Skeletal muscle satellite cell (primary cell): ENCODE data around the gene S100PBP.

Source experiments
- H3K27me3 ChIP-seq: 2 replicates; pipeline ENCODE4 v1.7.0; 2013; ENCODE audit warnings: low read length; ENCODE audit not compliant: control insufficient read depth, insufficient read depth
- H3K36me3 ChIP-seq: 2 replicates; pipeline ENCODE4 v1.7.0; 2013; ENCODE audit warnings: mild to moderate bottlenecking, control low read depth, low read length; ENCODE audit not compliant: insufficient read depth
- H3K4me1 ChIP-seq: 2 replicates; pipeline ENCODE4 v1.7.0; 2013; ENCODE audit warnings: low read length; ENCODE audit not compliant: control insufficient read depth, insufficient read depth
- H3K4me2 ChIP-seq: 2 replicates; pipeline ENCODE4 v1.7.0; 2013; ENCODE audit warnings: mild to moderate bottlenecking, low read length
- H3K4me3 ChIP-seq: 2 replicates; pipeline ENCODE4 v1.7.0; 2013; ENCODE audit warnings: low read length
- H3K9ac ChIP-seq: 2 replicates; pipeline ENCODE4 v1.7.0; 2013; ENCODE audit warnings: mild to moderate bottlenecking, low read depth, low read length, moderate library complexity
- H3K9me3 ChIP-seq: replicated peaks from 2 replicates; pipeline ENCODE4 v1.7.0; 2013; ENCODE audit warnings: mild to moderate bottlenecking, control low read depth, low read length

S100PBP gene

DNA sequence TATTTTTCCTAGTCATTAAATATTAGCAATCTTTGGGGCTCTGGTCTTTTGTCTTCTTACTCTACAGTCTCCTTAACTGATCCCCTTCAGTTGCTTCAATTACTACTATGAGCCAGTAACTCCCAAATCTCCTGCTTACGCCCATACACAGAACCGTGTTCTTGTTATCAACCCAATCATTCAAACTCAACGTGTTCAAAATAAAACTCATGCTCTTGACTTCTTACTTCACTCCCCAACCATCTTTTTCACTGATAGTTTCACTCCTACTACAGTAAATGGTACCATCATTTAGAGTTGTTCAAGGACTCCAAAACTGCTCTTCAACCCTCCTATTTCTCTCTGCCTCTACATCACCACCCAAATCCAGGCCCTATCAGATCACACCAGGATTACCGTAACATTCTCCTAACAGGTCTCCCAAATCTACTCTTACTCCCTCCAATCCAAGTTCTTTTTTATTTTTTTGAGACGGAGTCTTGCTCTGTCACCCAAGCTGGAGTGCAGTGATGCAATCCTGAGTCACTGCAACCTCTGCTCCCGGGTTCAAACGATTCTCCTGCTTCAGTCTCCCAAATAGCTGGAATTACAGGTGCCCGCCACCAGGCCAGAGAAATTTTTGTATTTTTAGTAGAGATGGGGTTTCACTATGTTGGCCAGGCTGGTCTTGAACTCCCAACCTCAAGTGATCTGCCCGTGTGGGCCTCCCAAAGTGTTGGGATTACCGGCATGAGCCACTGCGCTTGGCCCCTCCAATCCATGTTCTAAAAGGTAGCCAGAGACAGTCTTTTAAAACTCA, 3.3 kb upstream of the S100PBP start:
- Histone ChIP-seq H3K9me3 (no peaks in the 10 kb centered on the region), H3K4me2 (peak overlapping the region; percentile 79), H3K4me3 (no peak overlapping the region), H3K4me1 (peaks cover 26% of the 10 kb centered on the region), H3K9ac (no peak overlapping the region), H3K27me3 (no peaks in the 10 kb centered on the region), H3K36me3 (peaks cover 18% of the 10 kb centered on the region)

GRCh38 chr1:32816676-32817158, 736 bp upstream of the S100PBP start:
- H3K9ac ChIP-seq = peak overlapping the region; percentile 96
- peaks cover 3% of the 10 kb centered on the region for H3K36me3 ChIP-seq
- H3K4me2 ChIP-seq = peak overlapping the region; percentile 79
- H3K4me1 ChIP-seq = peaks cover 26% of the 10 kb centered on the region
- H3K4me3 ChIP-seq = peak overlapping the region; percentile 95
- no peaks in the 10 kb centered on the region for H3K27me3 ChIP-seq
- no peaks in the 10 kb centered on the region for H3K9me3 ChIP-seq

GRCh38 chr1:32817815-32818786, 648 bp downstream of the S100PBP start:
- peaks cover 26% of the 10 kb centered on the region for H3K4me1 ChIP-seq
- H3K4me2 ChIP-seq = peak overlapping the region; percentile 95
- peaks cover 8% of the 10 kb centered on the region for H3K36me3 ChIP-seq
- peak overlapping the region; percentile 96 for H3K9ac ChIP-seq
- peak overlapping the region; percentile 95 for H3K4me3 ChIP-seq
- no peaks in the 10 kb centered on the region for H3K9me3 ChIP-seq
- no peaks in the 10 kb centered on the region for H3K27me3 ChIP-seq

- no peaks in the 10 kb centered on the region for H3K9me3 ChIP-seq
- peak overlapping the region; percentile 95 for H3K4me2 ChIP-seq
- H3K9ac ChIP-seq = peak overlapping the region; percentile 96
- H3K27me3 ChIP-seq = no peaks in the 10 kb centered on the region
- H3K4me3 ChIP-seq = peak overlapping the region; percentile 95
- peaks cover 8% of the 10 kb centered on the region for H3K36me3 ChIP-seq
- H3K4me1 ChIP-seq = peaks cover 24% of the 10 kb centered on the region
Observed at GRCh38 chr1:32818804-32819541, 1.5 kb downstream of the S100PBP start.

DNA sequence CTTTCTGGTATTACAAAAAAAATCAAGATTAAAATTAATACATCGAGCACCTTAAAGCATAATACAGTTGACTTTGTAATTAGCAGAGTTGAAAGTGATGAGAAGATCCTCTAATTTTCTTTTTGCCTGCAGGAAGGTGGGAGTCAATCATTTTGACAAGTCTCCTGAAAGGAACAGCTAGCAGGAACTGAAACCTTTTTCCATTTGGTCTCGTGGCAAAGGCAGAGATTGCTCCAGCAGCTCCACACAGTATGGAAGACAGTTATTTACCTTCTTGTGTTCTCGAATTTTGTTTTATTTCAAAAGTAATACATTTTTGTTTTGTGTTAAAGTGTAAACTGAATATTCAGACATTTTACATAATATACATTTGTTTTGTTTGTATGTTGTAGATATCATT, 7.7 kb downstream of the S100PBP start:
- H3K9ac ChIP-seq = no peak overlapping the region
- H3K9me3 ChIP-seq = no peaks in the 10 kb centered on the region
- H3K4me2 ChIP-seq = no peak overlapping the region
- H3K4me1 ChIP-seq = no peaks in the 10 kb centered on the region
- peaks cover 48% of the 10 kb centered on the region for H3K36me3 ChIP-seq
- H3K27me3 ChIP-seq = no peaks in the 10 kb centered on the region
- no peak overlapping the region for H3K4me3 ChIP-seq

GRCh38 chr1:32828341-32828740, 10.9 kb downstream of the S100PBP start:
- H3K36me3 ChIP-seq = peaks cover 68% of the 10 kb centered on the region
- H3K9me3 ChIP-seq = no peaks in the 10 kb centered on the region
- no peaks in the 10 kb centered on the region for H3K27me3 ChIP-seq
- H3K9ac ChIP-seq = no peak overlapping the region
- H3K4me1 ChIP-seq = no peaks in the 10 kb centered on the region
- no peak overlapping the region for H3K4me2 ChIP-seq
- H3K4me3 ChIP-seq = no peak overlapping the region

DNA sequence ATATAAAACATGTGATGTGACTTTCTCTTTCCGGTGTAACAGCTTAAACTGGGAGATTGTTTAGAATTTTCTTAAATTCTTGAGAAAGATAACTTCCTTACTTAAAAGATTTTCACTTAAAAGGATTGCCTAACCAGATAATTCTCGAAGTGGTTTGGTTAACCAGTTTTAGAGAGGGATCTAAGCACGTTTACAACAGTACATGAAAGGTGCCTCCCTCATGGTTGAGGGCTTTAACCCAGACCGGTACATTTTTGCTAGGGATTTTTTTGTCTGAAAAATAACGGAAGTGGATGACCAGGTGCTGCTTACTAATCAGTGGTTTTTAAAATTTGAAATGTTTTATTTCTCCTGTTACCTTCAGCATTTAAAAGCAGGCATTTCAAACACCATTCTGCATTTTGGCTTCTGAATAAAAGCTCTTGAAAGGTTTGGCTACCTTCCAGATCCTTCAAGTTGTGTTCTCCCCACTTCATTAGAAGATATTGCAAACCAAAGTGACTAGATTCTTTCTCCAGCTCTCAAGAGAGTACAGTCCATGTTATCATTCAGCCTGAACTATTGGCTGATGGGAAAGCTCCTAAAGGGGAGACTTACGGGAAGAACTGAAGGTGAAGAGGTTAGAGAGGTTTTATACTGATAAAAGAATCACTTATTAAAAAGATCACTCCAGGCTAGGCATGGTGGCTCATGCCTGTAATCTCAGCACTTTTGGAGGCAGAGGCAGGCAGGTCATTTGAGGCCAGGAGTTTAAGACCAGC, 12.8 kb downstream of the S100PBP start:
- H3K9me3 ChIP-seq = no peaks in the 10 kb centered on the region
- no peaks in the 10 kb centered on the region for H3K4me1 ChIP-seq

GRCh38 chr1:32831878-32832277, 14.4 kb downstream of the S100PBP start:
- H3K27me3 ChIP-seq = no peaks in the 10 kb centered on the region

More for the DNA sequence above, 12.8 kb downstream of the S100PBP start:
- H3K36me3 ChIP-seq = peaks cover 68% of the 10 kb centered on the region
- H3K4me2 ChIP-seq = no peak overlapping the region
- H3K9ac ChIP-seq = no peak overlapping the region
- H3K27me3 ChIP-seq = no peaks in the 10 kb centered on the region
- H3K4me3 ChIP-seq = no peak overlapping the region

DNA sequence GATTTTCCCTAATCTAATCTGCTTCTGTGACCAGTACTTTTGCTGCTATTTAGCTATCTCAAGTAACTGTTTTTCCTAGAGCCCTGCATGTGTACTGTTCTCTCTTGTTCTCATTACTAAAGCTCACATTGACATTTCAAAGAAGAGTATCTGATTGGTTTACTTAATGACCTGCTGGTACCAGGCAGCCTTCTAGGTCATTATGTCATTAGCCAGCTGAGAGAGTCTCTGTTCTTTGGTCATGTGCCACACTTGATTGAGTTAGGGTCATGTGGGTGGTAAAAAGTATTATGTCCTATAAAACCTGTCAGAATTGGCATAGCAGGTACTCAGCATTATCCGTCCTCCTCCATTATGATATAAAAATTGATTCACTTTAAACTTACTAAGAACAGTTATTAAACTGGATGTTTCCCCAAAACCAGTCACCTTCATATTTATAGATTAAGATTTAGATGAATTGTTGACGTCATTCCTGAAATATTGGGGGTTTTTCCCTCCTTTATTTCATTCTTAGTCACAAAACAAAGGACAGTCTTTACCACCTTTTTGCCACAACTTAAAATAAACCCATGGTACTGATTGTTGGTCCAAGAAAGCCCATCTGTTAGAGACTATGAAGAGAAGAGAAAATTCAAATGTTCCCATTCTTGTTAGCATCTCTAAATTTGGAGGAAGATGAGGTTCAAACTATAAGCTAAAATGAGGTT, 31.1 kb downstream of the S100PBP start:
- Histone ChIP-seq H3K4me2 (no peak overlapping the region), H3K9me3 (no peaks in the 10 kb centered on the region), H3K4me1 (no peaks in the 10 kb centered on the region), H3K4me3 (no peak overlapping the region), H3K36me3 (peaks cover 18% of the 10 kb centered on the region), H3K27me3 (no peaks in the 10 kb centered on the region), H3K9ac (no peak overlapping the region)

More at GRCh38 chr1:32831878-32832277, 14.4 kb downstream of the S100PBP start:
- no peak overlapping the region for H3K9ac ChIP-seq
- no peak overlapping the region for H3K4me3 ChIP-seq
- no peak overlapping the region for H3K4me2 ChIP-seq
- no peaks in the 10 kb centered on the region for H3K9me3 ChIP-seq
- peaks cover 58% of the 10 kb centered on the region for H3K36me3 ChIP-seq
- no peaks in the 10 kb centered on the region for H3K4me1 ChIP-seq
